PFSK-1 (cell line): ENCODE data around the gene MAP4K4.

ENCODE experiments used
- FOXP2 ChIP-seq: optimal IDR thresholded peaks from 2 replicates; pipeline ENCODE3; 2011; ENCODE audit warnings: borderline replicate concordance, control low read depth, inconsistent platforms; ENCODE audit not compliant: insufficient read depth; ENCODE audit errors: extremely low read length, extremely low read depth
- POLR2AphosphoS5 ChIP-seq: IDR thresholded peaks from 2 replicates; pipeline ENCODE4 v1.6.1; 2012; ENCODE audit warnings: low read depth, mild to moderate bottlenecking, control low read depth, low read length, moderate library complexity
- REST ChIP-seq, 2 experiments: IDR thresholded peaks; 2 replicates each; pipeline versions ENCODE4 v1.6.1 to v1.8.0; 2011 to 2012; ENCODE audit warnings: low read depth in 2 of 2, low read length in 2 of 2, control low read depth in 1 of 2, inconsistent platforms in 1 of 2, mild to moderate bottlenecking in 1 of 2, moderate library complexity in 1 of 2; ENCODE audit not compliant: insufficient read depth in 1 of 2
- SIN3A ChIP-seq: IDR thresholded peaks from 2 replicates; pipeline ENCODE4 v1.6.1; 2012; ENCODE audit warnings: mild to moderate bottlenecking, low read length, moderate library complexity, borderline replicate concordance; ENCODE audit not compliant: insufficient read depth
- TAF1 ChIP-seq: IDR thresholded peaks from 2 replicates; pipeline ENCODE4 v1.6.1; 2012; ENCODE audit warnings: low read length, control low read depth, borderline replicate concordance; ENCODE audit not compliant: insufficient read depth

Gene MAP4K4

DNA sequence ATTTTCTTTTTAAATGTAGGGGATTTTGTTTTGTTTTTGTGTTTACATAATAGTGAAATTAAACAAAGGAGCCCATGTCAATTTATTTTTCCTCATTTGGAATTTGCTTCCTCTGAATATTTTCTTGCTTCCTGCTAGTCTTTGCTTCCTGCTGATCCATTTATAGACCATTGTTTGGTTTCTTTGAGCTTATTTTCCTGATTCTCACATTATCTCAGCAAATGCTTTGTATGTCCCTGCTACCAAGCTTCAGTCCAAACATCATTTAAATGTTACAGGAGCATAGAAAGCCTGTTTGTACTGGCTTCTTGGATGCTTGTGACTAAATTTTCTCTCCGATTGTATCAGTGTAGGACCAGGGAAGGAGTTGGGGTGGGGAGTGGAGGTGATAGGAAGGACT lies 166.9 kb downstream of the MAP4K4 start:
- TF ChIP-seq SIN3A: no peak
- TF ChIP-seq POLR2AphosphoS5: no peak

GRCh38 chr2:101868525-101868924 lies 171.0 kb downstream of the MAP4K4 start:
- no peak for TF ChIP-seq POLR2AphosphoS5
- no peak for TF ChIP-seq TAF1
- TF ChIP-seq SIN3A: no peak
- no peak for TF ChIP-seq REST (IDR thresholded peaks at IDR 0.05; ENCODE audit: insufficient read depth in 1 of 2, low read depth in 2 of 2, low read length in 2 of 2)
- TF ChIP-seq FOXP2: no peak

GRCh38 chr2:101869527-101869926 lies 172.0 kb downstream of the MAP4K4 start:
- TF ChIP-seq REST (IDR thresholded peaks at IDR 0.05; ENCODE audit: insufficient read depth in 1 of 2, low read depth in 2 of 2, low read length in 2 of 2): no peak
- TF ChIP-seq FOXP2: no peak
- TF ChIP-seq TAF1: no peak
- TF ChIP-seq SIN3A: no peak
- no peak for TF ChIP-seq POLR2AphosphoS5

- no peak for TF ChIP-seq TAF1
- no peak for TF ChIP-seq FOXP2
- TF ChIP-seq REST (IDR thresholded peaks at IDR 0.05; ENCODE audit: insufficient read depth in 1 of 2, low read depth in 2 of 2, low read length in 2 of 2): no peak
- no peak for TF ChIP-seq SIN3A
- TF ChIP-seq POLR2AphosphoS5: no peak
Measured at GRCh38 chr2:101870444-101870843, 172.9 kb downstream of the MAP4K4 start.

DNA sequence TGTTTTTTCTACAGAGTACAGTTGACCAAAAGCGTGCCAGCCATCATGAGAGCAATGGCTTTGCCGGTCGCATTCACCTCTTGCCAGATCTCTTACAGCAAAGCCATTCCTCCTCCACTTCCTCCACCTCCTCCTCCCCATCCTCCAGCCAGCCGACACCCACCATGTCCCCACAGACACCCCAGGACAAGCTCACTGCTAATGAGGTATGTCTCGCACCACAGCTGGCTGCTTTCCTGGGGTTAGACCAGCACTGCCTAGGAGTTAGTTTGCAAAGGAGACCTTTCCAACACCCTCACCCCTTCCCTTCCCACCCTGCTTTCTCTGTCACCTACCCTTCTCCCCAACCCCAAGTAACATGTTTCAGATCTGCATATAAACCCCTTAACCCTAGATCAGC lies 174.0 kb downstream of the MAP4K4 start:
- no peak for TF ChIP-seq FOXP2
- TF ChIP-seq POLR2AphosphoS5: no peak
- TF ChIP-seq SIN3A: no peak
- TF ChIP-seq REST (IDR thresholded peaks at IDR 0.05; ENCODE audit: insufficient read depth in 1 of 2, low read depth in 2 of 2, low read length in 2 of 2): no peak
- no peak for TF ChIP-seq TAF1

DNA sequence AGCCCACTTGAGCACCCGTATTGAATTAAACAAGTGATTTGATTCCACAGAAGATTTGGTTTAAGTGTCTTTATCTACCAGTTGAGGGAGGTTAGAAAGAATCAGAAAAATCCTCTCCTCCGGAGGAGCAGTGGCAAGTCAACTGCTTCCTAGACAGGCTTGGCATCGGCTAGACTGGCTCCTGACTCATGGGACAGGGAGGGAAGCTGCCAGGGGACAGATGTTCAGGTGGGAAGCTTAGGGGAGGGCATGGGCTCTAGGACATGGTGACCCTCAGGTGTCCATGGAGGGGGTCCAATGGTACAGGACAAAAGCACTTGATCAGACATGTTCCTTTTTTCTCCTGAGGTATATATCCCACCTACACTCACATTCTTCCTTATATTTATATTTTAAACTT lies 175.0 kb downstream of the MAP4K4 start:
- TF ChIP-seq FOXP2: no peak
- TF ChIP-seq SIN3A: no peak
